ENCODE data around the gene ST6GAL2.

ST6GAL2 gene

GRCh38 chr2:106885971-106886915 is at the start of gene ST6GAL2:
TSS of gene ST6GAL2 (minus strand) at chr2:106886167. CDS start at chr2:106843977, 42,190 bp downstream.
- no peaks in the 10 kb centered on the region for H3K9me3 ChIP-seq (ENCODE audit: severe bottlenecking)

GRCh38 chr2:106932644-106933043 is 46.7 kb upstream of the ST6GAL2 start:
- no peaks in the 10 kb centered on the region for H3K9me3 ChIP-seq (ENCODE audit: severe bottlenecking)
- no peaks in the 10 kb centered on the region for H3K36me3 ChIP-seq
- no peak for DNase-seq
- no peak overlapping the region for H3K27ac ChIP-seq
- no peak for TF ChIP-seq CTCF (IDR thresholded peaks at IDR 0.05; ENCODE audit: low read depth, low read length)
- H3K4me3 ChIP-seq (ENCODE audit: low read depth, low read length), result no peak overlapping the region
- H3K27me3 ChIP-seq (ENCODE audit: insufficient read depth, low read depth, severe bottlenecking), result peaks cover 41% of the 10 kb centered on the region

More at GRCh38 chr2:106885971-106886915, at the start of gene ST6GAL2:
- Histone ChIP-seq H3K27me3 (ENCODE audit: insufficient read depth, low read depth, severe bottlenecking) (peaks cover 69% of the 10 kb centered on the region), H3K27ac (no peak within 1 kb of the TSS), H3K4me3 (ENCODE audit: low read depth, low read length) (no peak within 1 kb of the TSS), H3K36me3 (no peaks in the 10 kb centered on the region)
- no peak for DNase-seq
- TF ChIP-seq CTCF (IDR thresholded peaks at IDR 0.05; ENCODE audit: low read depth, low read length), result no peak

- no peak overlapping the region for H3K27ac ChIP-seq
- DNase-seq, result no peak
- H3K4me3 ChIP-seq (ENCODE audit: low read depth, low read length), result no peak overlapping the region
- no peaks in the 10 kb centered on the region for H3K36me3 ChIP-seq
- TF ChIP-seq CTCF (IDR thresholded peaks at IDR 0.05; ENCODE audit: low read depth, low read length), result no peak
- peaks cover 33% of the 10 kb centered on the region for H3K27me3 ChIP-seq (ENCODE audit: insufficient read depth, low read depth, severe bottlenecking)
- H3K9me3 ChIP-seq (ENCODE audit: severe bottlenecking), result no peaks in the 10 kb centered on the region
Measured at GRCh38 chr2:106931717-106932335, 45.9 kb upstream of the ST6GAL2 start.

- H3K27me3 ChIP-seq (ENCODE audit: insufficient read depth, low read depth, severe bottlenecking), result peaks cover 34% of the 10 kb centered on the region
- no peak for DNase-seq
- no peak overlapping the region for H3K4me3 ChIP-seq (ENCODE audit: low read depth, low read length)
- no peaks in the 10 kb centered on the region for H3K36me3 ChIP-seq
- no peaks in the 10 kb centered on the region for H3K9me3 ChIP-seq (ENCODE audit: severe bottlenecking)
- no peak for TF ChIP-seq CTCF (IDR thresholded peaks at IDR 0.05; ENCODE audit: low read depth, low read length)
- H3K27ac ChIP-seq, result no peak overlapping the region
Measured at GRCh38 chr2:106921451-106921850, 35.5 kb upstream of the ST6GAL2 start.

- DNase-seq, result no peak
- Histone ChIP-seq H3K36me3 (no peaks in the 10 kb centered on the region), H3K4me3 (ENCODE audit: low read depth, low read length) (no peak overlapping the region), H3K9me3 (ENCODE audit: severe bottlenecking) (no peaks in the 10 kb centered on the region), H3K27ac (no peak overlapping the region), H3K27me3 (ENCODE audit: insufficient read depth, low read depth, severe bottlenecking) (peaks cover 51% of the 10 kb centered on the region)
- no peak for TF ChIP-seq CTCF (IDR thresholded peaks at IDR 0.05; ENCODE audit: low read depth, low read length)
Measured at GRCh38 chr2:106919012-106919411, 33.0 kb upstream of the ST6GAL2 start.

Measured in WERI-Rb-1 (cell line).